Measurements from ENCODE around the gene RABGEF1. TPM values are rescaled to one million over a fixed set of nuclear protein-coding genes. Genes with fewer than 3 reads are reported as not detected.
"Not testable (repeated sequence)": the region's sequence is repeated elsewhere in the genome, so short reads cannot be mapped to it uniquely, and the experiment has no call there.

The RABGEF1 gene
- total and polyA plus RNA-seq, 5 experiments from 2014 or later, result 17.5 to 27.5 (median 23.0) TPM

DNA sequence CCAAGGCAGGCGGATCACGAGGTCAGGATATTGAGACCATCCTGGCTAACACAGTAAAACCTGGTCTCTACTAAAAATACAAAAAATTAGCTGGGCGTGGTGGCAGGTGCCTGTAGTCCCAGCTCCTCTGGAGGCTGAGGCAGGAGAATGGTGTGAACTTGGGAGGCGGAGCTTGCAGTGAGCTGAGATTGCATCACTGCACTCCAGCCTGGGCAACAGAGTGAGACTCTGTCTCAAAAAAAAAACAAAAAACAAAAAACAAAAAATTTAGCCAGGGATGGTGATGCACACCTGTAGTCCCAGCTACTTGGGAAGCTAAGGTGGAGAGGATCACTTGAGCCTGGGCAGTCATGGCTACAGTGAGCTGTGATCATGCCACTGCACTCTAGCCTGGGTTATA is 14.5 kb downstream of the RABGEF1 start:
- not testable (repeated sequence) for ATAC-seq, H3K27me3 Mint-ChIP-seq, H3K9me3 Mint-ChIP-seq, DNase-seq, H3K27ac Mint-ChIP-seq
- peaks cover 0 to 12% (median 0%) of the 10 kb centered on the region in 3 donors for H3K36me3 Mint-ChIP-seq
- POLR2A ChIA-PET, result interaction anchor here (1.4 kb wide), 1 partner anchor 14 kb away, joined by 5 read pairs; the partner anchor contains the start of gene RABGEF1
- peak overlapping the region in 1 of 10 donors; percentile 7 for H3K4me3 Mint-ChIP-seq
- H3K4me1 Mint-ChIP-seq, result peaks cover 16 to 65% (median 46%) of the 10 kb centered on the region in 4 donors

DNA sequence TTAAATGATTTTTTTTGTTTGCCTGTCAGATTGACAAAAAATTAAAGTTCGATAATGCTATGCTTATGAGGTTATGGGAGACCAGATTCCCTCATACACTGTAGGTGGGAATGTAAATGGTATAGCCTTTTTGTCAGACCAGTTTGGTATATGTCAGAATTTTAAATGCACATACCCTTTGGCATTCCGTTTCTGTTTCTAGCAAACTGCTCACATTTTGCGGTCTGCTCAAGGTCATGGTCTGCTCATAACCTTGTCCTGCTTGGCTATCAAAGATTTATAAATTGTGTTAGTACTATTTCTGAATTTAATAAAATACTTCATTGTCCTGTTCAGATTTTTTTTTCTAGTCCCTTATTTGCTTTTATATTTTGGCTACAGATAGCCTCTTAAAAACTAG is 15.7 kb downstream of the RABGEF1 start:
- ATAC-seq, H3K27ac Mint-ChIP-seq, H3K27me3 Mint-ChIP-seq, H3K4me3 Mint-ChIP-seq, DNase-seq, POLR2A ChIA-PET, H3K9me3 Mint-ChIP-seq: not testable (repeated sequence)
- Mint-ChIP-seq H3K4me1 (peaks cover 16 to 71% (median 48%) of the 10 kb centered on the region in 4 donors), H3K36me3 (peaks cover 0 to 12% (median 0%) of the 10 kb centered on the region in 3 donors)

DNA sequence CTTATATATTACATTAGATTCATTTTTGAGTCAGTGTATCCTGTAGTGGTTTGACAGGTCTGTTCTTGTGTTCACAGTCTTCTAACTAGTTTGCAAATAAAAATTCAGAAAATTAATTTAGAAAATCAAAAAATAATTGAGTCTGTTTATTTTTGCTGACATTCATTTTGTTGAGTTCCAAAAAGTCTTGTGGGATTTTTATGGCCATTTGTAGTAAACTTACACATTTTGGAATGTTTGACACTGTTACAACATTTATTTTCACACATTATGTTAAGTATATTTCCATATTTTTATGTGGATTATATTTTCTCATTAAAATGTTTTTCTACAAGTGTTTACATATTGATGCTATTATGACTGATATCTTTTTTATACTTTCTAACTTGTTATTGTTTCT is 16.4 kb downstream of the RABGEF1 start:
- no peak overlapping the region for H3K27ac Mint-ChIP-seq
- no peak for ATAC-seq
- peaks cover 16 to 65% (median 43%) of the 10 kb centered on the region in 4 donors for H3K4me1 Mint-ChIP-seq
- no peak overlapping the region for H3K4me3 Mint-ChIP-seq
- no peaks in the 10 kb centered on the region for H3K9me3 Mint-ChIP-seq
- H3K36me3 Mint-ChIP-seq, result peaks cover 0 to 12% (median 0%) of the 10 kb centered on the region in 3 donors
- POLR2A ChIA-PET, result no interaction called here
- DNase-seq, result no peak
- H3K27me3 Mint-ChIP-seq, result no peaks in the 10 kb centered on the region

DNA sequence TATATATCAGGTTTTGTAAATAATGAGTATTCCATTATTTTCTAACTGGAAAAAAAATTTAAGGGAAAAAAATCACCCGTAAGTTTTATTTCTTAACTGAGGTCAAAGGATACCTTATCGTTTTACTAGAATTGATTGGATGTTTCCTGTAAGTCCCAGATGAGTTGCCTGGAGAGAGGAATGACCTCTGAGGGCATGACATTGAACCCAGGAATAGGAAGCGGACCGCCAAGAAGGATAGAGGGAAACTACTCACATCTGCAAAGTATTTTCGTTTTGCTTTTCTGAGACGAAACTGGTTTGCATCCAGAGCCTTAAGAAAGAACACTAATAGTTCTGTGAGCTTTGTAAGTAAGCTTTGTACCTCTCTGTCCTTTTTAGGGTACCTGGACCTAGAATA is 17.4 kb downstream of the RABGEF1 start:
- H3K4me3 Mint-ChIP-seq, result no peak overlapping the region
- H3K9me3 Mint-ChIP-seq, result no peaks in the 10 kb centered on the region
- peaks cover 0 to 12% (median 0%) of the 10 kb centered on the region in 3 donors for H3K36me3 Mint-ChIP-seq
- ATAC-seq (no peak), DNase-seq (no peak)
- no peaks in the 10 kb centered on the region for H3K27me3 Mint-ChIP-seq
- POLR2A ChIA-PET, result interaction anchor here (1.4 kb wide), 1 partner anchor 14 kb away, joined by 3 read pairs; no protein-coding TSS in a partner anchor
- no peak overlapping the region for H3K27ac Mint-ChIP-seq
- peaks cover 10 to 59% (median 37%) of the 10 kb centered on the region in 4 donors for H3K4me1 Mint-ChIP-seq

DNA sequence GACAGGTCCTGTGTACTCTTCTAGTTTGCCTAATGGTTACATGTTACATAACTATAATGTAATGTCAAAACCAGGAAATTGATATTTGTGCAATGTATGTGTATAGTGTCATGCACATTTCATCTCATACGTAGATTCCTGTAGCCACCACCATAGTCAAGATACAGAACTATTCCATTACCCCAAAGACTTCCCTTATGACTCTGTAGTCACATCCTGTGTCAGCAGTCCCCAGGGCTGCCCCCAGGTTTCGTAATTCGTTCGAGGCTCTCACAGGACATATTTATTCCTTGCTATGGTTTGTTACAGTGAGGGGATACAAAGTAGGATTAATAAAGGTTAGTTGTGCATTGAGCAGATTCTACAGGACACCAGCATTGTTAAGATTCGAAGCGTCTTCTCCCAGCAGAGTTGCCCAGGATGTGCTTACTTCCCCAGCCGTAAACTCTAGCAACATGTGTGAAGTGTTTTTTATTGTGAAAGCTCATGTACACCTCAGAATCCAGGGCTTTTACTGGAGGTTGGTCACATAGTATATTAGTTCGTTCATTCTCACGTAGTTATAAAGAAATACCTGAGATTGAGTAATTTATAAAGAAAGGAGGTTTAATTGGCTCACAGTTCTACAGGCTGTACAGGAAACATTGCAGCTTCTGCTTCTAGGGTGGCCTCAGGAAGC is 18.6 kb downstream of the RABGEF1 start:
- no peaks in the 10 kb centered on the region for H3K27me3 Mint-ChIP-seq
- peak overlapping the region in 4 of 10 donors; percentile 1 to 60 (median 17) for H3K27ac Mint-ChIP-seq
- POLR2A ChIA-PET, result no interaction called here
- peaks cover 0 to 10% (median 4%) of the 10 kb centered on the region in 9 donors for H3K9me3 Mint-ChIP-seq
- peaks cover 13 to 64% (median 38%) of the 10 kb centered on the region in 4 donors for H3K4me1 Mint-ChIP-seq
- DNase-seq, result no peak
- H3K4me3 Mint-ChIP-seq, result no peak overlapping the region
- no peak for ATAC-seq
- peaks cover 6 to 12% (median 9%) of the 10 kb centered on the region in 3 donors for H3K36me3 Mint-ChIP-seq

DNA sequence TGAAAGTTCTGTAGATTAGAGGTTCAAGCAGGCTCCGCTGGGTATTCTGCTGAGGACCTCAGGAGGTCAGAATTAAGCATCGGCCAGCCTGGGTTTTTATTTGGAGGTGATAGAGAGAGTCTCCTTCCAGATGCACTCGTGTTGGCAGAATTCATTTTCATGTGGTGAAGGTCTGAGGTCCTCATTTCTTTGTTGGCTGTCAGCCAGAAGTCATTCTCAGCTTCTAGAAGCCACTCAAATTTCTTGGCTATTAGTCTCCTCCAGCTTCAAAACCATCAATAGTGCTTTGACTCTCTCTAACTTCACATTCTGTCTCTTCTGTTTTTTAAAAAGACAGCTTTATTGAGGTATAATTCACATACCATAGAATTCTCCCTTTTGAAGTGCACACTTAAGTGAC is 22.6 kb downstream of the RABGEF1 start:
- H3K9me3 Mint-ChIP-seq, ATAC-seq, DNase-seq, POLR2A ChIA-PET, H3K4me3 Mint-ChIP-seq, H3K27me3 Mint-ChIP-seq: not testable (repeated sequence)
- Mint-ChIP-seq H3K36me3 (peaks cover 6 to 12% (median 9%) of the 10 kb centered on the region in 3 donors), H3K27ac (peak overlapping the region in 1 of 10 donors; percentile 35), H3K4me1 (peaks cover 25 to 71% (median 53%) of the 10 kb centered on the region in 4 donors)

DNA sequence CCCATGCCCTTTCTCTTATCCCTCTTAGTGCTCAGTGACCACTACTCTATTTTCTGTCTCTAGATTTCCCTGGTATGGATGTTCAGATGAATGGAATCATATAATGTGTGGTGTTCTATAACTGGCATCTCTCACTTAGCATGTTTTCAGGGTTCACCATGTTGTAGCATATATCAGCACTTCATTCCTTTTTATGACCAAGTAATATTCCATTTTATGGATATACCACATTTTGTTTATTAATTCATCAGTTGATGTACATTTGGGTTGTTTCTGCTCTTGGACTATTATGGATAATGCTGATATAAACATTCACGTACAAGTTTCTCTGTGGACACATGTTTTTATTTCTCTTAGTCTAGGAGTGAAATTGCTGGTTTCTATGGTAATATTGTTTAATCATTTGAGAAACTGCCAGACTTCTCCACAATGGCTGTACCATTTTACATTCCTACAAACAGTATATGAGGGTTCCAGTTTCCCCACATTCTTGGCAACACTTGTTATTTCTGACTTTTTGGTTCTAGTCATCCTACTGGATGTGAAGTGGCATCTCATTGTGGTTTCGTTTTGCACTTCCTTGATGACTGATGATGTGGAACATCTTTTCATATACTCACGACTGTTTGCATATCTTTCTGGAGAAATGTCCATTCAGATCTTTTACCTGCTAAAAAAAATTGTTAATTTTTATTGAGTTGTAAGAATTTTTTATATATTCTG is 23.3 kb downstream of the RABGEF1 start:
- ATAC-seq, DNase-seq, POLR2A ChIA-PET, H3K9me3 Mint-ChIP-seq, H3K36me3 Mint-ChIP-seq, H3K27me3 Mint-ChIP-seq, H3K4me3 Mint-ChIP-seq: not testable (repeated sequence)
- H3K27ac Mint-ChIP-seq, result peak overlapping the region in 1 of 10 donors; percentile 35
- H3K4me1 Mint-ChIP-seq, result peaks cover 23 to 70% (median 52%) of the 10 kb centered on the region in 4 donors

DNA sequence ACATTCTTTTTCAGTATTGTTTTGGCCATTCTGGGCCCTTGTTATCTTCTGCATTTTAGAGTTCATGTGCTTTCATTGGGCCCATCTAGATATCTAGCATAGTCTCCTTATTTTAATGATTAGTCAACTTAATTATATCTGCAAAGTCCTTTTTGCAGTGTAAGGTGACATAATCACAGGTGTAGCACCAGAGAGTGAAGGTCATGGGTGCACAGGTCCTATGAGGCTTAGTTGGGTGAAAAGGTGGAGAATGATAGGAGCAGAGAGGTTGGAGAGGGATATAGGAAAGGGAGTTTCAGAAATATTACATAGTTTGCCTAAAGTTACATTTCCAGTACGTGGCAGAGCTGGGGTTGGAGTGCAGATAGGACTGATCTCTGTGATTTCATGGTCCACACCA is 24.4 kb downstream of the RABGEF1 start:
- peak overlapping the region in 1 of 10 donors; percentile 59 for H3K27ac Mint-ChIP-seq
- H3K4me3 Mint-ChIP-seq, H3K9me3 Mint-ChIP-seq, DNase-seq, H3K27me3 Mint-ChIP-seq, H3K36me3 Mint-ChIP-seq, ATAC-seq, POLR2A ChIA-PET: not testable (repeated sequence)
- peaks cover 24 to 71% (median 55%) of the 10 kb centered on the region in 4 donors for H3K4me1 Mint-ChIP-seq

DNA sequence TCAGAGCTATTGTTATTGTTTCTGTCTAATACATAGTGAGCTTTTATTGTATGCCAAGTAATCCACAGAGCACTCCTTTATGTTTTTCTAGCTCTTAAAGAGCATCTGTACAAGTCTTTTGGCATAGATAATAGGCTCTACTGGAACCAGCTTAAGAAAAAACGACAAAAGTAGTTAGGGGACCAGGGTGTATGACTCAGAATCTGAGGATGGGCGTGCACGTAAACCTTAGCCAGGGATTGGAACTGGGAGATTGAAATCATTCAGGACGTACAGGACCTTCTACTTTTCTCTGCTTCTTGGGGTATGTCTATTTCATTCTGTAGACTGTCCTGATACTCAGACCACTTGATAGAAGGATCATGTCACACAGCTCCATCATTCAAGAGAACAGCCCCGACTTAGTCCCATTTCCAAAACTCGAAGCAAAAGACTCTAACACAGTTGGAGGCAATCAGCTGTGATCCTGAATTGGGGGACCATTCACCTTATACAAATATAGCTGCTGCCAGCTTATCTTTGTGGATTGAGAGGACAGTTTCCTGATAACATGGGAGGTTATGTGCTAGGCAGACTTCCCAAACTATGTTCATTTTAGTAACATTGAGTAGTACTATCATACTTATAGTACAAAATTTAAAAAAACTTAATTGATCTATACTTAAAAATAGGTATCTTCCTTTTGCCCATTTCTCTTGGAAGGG is 24.9 kb downstream of the RABGEF1 start:
- H3K27me3 Mint-ChIP-seq, ATAC-seq, H3K9me3 Mint-ChIP-seq, H3K36me3 Mint-ChIP-seq, DNase-seq, H3K27ac Mint-ChIP-seq, H3K4me3 Mint-ChIP-seq: not testable (repeated sequence)
- POLR2A ChIA-PET, result interaction anchor here (0.7 kb wide), 1 partner anchor 32 kb away, joined by 4 read pairs; no protein-coding TSS in a partner anchor
- H3K4me1 Mint-ChIP-seq, result peaks cover 27 to 73% (median 56%) of the 10 kb centered on the region in 4 donors

DNA sequence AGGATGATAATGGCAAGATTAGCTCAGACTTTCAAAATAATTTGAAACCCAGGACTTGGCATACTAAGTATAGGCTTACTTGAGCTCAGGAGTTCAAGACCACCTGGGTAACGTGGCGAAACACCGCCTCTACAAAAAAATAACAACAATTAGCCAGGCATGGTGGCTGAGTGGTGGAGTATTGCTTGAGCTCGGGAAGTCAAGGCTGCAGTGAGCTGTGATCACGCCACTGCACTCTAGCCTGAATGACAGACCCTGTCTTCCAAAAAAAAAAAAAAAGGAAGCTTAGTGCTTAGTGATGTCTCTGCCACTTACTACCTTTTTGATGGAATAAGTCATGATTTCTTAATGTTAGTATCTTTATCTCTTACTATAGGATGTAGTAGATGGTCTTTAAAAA is 25.5 kb downstream of the RABGEF1 start:
- POLR2A ChIA-PET, result interaction anchor here (0.7 kb wide), 1 partner anchor 32 kb away, joined by 4 read pairs; no protein-coding TSS in a partner anchor
- H3K27ac Mint-ChIP-seq, result peak overlapping the region in 3 of 10 donors; percentile 7 to 48 (median 24)
- H3K4me1 Mint-ChIP-seq, result peaks cover 27 to 71% (median 57%) of the 10 kb centered on the region in 4 donors
- H3K27me3 Mint-ChIP-seq, result no peaks in the 10 kb centered on the region
- DNase-seq, result no peak
- peaks cover 2 to 9% (median 6%) of the 10 kb centered on the region in 3 donors for H3K36me3 Mint-ChIP-seq
- no peak overlapping the region for H3K4me3 Mint-ChIP-seq
- no peak for ATAC-seq
- H3K9me3 Mint-ChIP-seq, result peaks cover 0 to 10% (median 4%) of the 10 kb centered on the region in 9 donors

DNA sequence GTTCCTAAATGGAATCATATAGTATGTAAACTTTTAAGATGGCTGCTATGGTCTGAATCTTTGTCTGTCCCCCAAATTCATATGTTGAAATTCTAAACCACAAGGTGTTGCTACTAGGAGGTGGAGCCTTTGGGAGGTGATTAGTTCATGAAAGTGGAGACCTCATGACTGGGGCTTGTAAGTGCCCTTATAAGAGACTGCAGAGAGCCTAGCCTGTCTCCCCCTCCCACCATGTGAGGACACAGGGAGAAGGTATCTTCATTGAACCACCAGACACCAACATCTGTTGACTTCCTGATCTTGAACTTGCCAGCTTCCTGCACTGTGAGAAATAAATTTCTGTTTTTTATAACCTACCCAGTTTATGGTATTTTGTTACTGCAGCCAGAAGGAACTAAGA is 27.0 kb downstream of the RABGEF1 start:
- peak overlapping the region in 7 of 10 donors; percentile 0 to 63 (median 26) for H3K27ac Mint-ChIP-seq

More for the DNA sequence above, 27.0 kb downstream of the RABGEF1 start:
- POLR2A ChIA-PET, result interaction anchor here (0.7 kb wide), 2 partner anchors 27 to 49 kb away, joined by 3 to 5 read pairs; partner anchors contain the start of gene RABGEF1
- not testable (repeated sequence) for H3K9me3 Mint-ChIP-seq, DNase-seq, H3K27me3 Mint-ChIP-seq
- peaks cover 27 to 71% (median 58%) of the 10 kb centered on the region in 4 donors for H3K4me1 Mint-ChIP-seq
- peaks cover 6 to 15% (median 11%) of the 10 kb centered on the region in 3 donors for H3K36me3 Mint-ChIP-seq
- ATAC-seq, result peak in 1 of 2 donors; percentile 42
- peak overlapping the region in 3 of 10 donors; percentile 1 to 10 (median 3) for H3K4me3 Mint-ChIP-seq

Measured in naive thymus-derived CD8-positive, alpha-beta T cell (primary cell).